ENCODE measurements around the gene ZNF559. TPM values are rescaled to one million over a fixed set of nuclear protein-coding genes. Genes with fewer than 3 reads are reported as not detected.
A peak's percentile ranks its signal among the peaks of the same experiment; 100 is the strongest.
"Not testable (repeated sequence)": the region's sequence is repeated elsewhere in the genome, so short reads cannot be mapped to it uniquely, and the experiment has no call there.

The ZNF559 gene
- 10 to 100 TPM in 3 of 4 donors, 1 to 10 TPM in 1; 7.8 to 33.6 (median 11.5) TPM for total RNA-seq

GRCh38 chr19:9323919-9324583 is at the start of gene ZNF559:
ZNF559 (plus strand) TSS chr19:9324179; CDS start chr19:9338550, 14,371 bp downstream.
- ATAC-seq (ENCODE audit: low FRiP score) (peak; percentile 99), DNase-seq (ENCODE audit: low spot score) (peak; percentile 72)
- TF ChIP-seq CTCF (IDR thresholded peaks at IDR 0.05) = no peak

GRCh38 chr19:9283485-9283884 is 40.5 kb upstream of the ZNF559 start:
- ATAC-seq (ENCODE audit: low FRiP score) = not testable (repeated sequence)

GRCh38 chr19:9289231-9289884 is 34.6 kb upstream of the ZNF559 start:
- DNase-seq (ENCODE audit: low spot score) (no peak), ATAC-seq (ENCODE audit: low FRiP score) (no peak)
- TF ChIP-seq CTCF (IDR thresholded peaks at IDR 0.05) = no peak

More at GRCh38 chr19:9283485-9283884, 40.5 kb upstream of the ZNF559 start:
- not testable (repeated sequence) for DNase-seq (ENCODE audit: low spot score)

GRCh38 chr19:9295411-9295849 is 28.5 kb upstream of the ZNF559 start:
- ATAC-seq (ENCODE audit: low FRiP score) (no peak), DNase-seq (ENCODE audit: low spot score) (no peak)
- TF ChIP-seq CTCF (IDR thresholded peaks at IDR 0.05) = no peak

- no peak for ATAC-seq (ENCODE audit: low FRiP score)
- no peak for TF ChIP-seq CTCF (IDR thresholded peaks at IDR 0.05)
- DNase-seq (ENCODE audit: low spot score) = no peak
These were observed 27.6 kb upstream of the ZNF559 start for GRCh38 chr19:9296336-9296735.

- DNase-seq (ENCODE audit: low spot score) = no peak
- TF ChIP-seq CTCF (IDR thresholded peaks at IDR 0.05) = no peak
- no peak for ATAC-seq (ENCODE audit: low FRiP score)
These were observed 17.5 kb upstream of the ZNF559 start for GRCh38 chr19:9306443-9306842.

- no peak for ATAC-seq (ENCODE audit: low FRiP score)
- TF ChIP-seq CTCF (IDR thresholded peaks at IDR 0.05) = no peak
- no peak for DNase-seq (ENCODE audit: low spot score)
These were observed 15.7 kb upstream of the ZNF559 start for GRCh38 chr19:9308091-9308770.

All from omental fat pad (tissue), 4 donors.